Medulla oblongata (tissue), 1 donor: ENCODE data around the gene SGPL1.

ENCODE experiments used
- DNase-seq: peaks from one replicate; pipeline ENCODE4 v3.0.0-alpha.2; 2015; ENCODE audit errors: extremely low spot score

Gene SGPL1

DNA sequence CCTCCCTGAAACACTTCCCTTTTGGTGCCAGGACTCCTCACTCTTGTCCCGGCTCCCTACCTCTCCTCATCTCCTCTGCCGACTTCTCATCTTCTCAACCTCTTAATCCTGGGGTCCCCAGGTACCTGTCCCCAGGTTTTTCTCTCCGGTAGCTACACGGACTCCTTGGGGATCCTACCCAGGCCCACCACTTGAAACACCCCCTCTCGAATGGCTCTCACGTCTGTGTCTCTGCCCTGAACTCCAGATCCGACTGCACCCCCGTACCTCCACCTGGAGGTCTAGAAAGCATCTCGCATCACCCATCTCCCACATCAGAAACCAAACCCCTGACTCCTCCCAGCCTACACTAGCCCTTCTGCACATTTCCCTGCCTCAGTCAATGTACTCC lies 35.4 kb upstream of the SGPL1 start:
- no peak for DNase-seq

DNA sequence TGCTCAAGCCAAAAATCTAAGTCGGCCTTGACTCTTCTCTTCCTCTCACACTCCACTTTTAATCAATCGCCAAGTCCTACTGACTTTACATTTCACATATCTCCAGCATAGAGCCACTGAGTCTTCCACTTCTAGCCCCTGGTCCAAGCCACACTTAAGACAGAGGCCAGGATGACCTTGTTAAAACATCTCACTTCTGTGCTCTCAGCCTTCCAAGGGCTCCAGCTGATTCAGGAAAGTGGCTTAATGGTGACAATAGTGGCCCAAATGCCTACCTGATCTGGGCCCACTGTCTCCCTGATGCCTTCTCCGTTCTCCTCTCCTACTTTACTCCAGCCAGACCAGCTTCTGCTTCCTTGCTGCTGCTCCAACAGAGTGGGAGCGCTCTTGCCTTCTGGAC lies 35.0 kb upstream of the SGPL1 start:
- no peak for DNase-seq

DNA sequence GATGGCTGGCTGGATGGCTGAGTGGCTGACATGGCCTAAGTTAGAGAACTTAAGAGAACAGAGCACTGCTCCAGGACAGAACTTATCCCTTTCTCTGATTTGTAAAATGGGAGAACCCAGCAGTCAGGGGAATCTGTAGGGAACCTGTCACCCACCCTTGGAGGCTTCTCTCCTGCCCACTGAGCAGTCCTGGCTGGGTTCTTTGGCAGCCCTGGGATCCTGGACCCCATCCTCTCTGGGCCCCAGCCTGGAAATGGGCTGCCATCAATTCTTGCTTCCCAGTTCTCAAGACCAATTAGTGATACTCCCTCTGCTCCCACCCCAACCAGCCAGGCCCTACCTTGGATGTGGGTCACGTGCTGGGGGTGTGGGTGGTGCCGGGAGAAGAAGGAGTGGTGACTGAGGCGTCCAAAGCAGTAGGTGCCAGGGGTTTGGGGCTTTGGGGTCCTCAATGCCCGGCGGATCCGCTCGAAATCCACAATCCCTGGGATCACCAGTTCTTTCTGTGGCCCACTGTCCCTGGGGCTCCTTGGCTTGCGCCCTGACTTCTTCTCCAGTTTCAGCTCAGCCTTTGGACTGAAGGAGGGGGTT lies 34.2 kb upstream of the SGPL1 start:
- no peak for DNase-seq

DNA sequence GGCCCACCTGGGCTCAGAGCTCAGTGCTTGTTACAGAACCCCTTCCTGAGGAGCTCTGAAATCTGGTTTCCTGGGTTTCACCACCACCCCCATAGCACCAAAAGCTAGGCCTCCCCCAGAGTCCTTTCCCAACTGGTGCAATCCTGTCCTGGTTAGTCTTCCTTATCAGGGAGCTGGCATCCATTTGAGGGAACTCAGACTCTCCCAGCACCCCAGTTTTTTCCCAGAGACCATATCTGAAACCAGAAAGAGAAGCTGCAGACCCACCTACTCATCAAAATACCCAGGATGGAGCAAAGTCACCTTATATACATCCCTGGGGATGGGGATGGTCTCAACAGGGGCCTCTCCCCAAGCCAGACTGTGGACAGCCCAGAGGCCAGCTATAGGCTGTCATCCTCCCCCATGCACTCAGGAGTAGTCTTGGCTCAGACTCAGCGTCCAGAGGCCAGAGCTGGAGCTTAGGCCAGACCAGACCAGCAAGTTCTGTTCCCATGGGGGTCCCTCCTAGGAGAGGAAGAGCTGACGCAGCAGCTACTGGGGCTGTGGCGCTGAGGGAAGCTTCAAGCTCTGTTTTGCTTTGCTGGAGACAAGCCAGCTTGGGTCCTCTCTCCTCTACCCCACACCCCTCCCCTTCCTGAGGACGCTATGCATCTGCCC lies 33.5 kb upstream of the SGPL1 start:
- no peak for DNase-seq

DNA sequence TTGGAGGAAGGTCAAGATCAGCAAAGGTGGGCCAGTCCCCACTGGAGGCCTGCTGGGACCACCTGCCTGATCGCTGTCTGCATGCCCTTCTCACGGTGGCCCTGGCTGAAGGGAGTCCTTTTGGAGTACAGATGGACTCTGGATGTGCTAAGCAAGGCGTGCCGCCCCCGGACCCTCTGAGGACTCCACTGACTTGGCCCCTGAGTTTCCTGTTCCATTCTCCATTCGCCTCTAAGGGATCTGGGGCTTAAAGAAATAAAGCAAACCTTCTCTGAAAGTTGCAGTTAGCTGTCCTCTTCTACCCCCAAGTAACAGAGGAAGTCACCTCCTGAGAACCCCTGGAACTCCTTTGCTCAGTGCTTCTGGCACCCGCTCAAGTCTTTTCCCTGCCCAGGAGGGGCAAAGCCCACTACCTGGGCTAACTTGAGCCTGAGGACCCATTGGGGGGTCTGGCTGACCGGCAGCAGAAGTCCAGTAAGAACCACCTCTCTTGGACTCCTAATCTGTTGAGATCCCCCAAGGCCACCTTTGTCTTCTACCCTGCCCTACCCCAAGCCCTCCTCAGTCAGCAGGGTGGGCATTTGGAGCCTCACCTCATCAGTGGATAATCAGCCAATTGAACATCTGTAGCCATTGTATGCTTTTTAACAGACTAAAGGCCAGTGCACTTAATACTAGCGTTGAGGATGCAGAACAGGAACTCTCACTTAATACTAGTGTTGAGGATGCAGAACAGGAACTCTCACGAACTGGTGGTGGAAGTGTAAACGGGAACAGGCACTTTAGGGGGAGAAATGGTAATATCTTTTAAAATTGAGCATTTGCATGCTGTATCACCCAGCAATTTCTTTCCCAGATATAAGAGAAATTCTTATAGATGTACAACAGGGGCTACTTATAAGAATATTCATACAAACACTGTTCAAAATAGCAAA lies 32.7 kb upstream of the SGPL1 start:
- no peak for DNase-seq

DNA sequence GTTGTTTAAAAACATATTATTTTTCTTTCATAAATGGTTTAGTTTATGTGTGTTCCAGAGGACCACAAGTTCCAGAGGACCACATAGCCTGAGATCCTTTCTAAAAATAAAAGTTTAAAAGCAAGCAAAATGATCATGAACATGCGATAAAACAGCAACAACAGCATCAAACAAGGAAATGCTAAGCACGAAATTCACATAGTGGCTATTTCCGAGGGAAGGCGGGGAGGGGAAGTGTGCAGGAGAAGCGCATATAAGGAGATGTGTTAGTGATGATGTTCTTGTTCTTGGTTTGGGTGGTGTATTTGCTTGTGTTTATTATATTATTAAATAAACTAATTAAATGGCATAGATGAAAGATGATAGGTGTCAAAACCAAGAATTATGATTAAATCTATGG lies 31.7 kb upstream of the SGPL1 start:
- DNase-seq = no peak

DNA sequence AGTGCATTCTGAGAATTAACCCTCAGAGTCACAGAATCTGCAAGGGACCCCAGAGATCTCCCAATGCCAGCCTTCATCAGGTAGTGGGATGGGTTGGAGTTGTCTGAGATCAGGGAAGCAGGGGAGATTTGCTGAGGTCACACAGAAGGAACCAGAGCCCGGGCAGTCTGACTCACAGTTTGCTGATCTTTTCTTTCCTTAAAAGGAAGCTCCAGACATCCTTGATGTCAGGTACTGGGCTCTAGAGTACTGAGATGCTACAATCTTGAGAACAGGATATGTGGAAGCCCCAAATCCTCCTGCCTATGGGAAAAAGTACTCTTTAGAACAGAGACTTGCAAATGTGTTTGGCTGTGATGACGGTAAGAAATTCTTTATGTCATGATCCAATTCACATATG lies 31.3 kb upstream of the SGPL1 start:
- DNase-seq = no peak

DNA sequence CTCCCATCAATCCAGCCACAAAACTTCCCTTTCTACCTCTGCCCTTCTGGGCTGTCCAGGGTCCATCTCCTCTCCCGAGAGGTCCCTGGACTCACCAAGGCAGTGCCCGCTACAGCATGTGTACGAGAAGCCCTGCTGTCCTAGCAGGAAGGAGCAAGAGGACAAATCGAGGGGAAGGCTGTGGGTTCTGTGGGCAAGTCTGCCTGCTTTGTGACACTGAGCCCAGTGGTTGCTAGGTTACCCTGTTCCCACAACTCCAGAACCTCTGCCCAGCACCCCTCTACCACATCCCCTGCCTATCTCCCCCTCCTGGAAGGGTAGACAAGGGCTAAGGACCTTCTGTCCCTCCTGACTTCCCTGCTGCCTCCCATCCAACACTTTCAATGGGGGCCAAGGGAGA lies 30.6 kb upstream of the SGPL1 start, which contains the start of gene TBATA:
TBATA (minus strand) TSS at position 188 of the 400 bp plus-strand sequence. CDS start 1,998 bp downstream, outside the sequence.
- DNase-seq = no peak

DNA sequence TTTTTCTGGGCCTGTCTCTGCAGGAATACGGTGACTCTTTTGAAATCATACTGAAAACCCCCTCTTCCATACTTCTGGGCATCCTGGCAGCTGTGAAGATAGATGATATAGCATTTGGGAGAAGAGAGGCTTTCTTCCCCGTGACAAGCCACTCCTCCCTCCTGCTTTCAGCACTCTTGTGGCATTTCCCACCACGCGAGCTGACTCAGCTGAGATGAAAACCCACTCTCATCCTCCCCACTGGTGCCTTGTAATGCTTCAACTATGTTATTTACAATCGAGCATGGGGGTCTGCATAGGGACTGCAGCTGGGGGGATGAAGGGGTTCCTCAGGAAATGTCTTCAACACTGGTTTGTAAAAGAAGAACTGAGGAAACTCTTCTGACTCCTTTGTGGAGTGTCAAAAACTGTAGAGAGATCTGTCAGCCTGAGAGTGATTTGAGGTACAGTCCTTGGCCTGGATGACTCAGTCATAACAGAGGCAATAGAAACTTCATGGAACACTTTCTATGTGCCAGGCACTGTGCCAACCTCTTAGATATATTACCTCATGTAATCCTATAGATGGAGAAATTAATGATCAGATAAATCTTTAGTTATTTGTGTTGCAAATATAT lies 28.8 kb upstream of the SGPL1 start:
- DNase-seq = no peak

DNA sequence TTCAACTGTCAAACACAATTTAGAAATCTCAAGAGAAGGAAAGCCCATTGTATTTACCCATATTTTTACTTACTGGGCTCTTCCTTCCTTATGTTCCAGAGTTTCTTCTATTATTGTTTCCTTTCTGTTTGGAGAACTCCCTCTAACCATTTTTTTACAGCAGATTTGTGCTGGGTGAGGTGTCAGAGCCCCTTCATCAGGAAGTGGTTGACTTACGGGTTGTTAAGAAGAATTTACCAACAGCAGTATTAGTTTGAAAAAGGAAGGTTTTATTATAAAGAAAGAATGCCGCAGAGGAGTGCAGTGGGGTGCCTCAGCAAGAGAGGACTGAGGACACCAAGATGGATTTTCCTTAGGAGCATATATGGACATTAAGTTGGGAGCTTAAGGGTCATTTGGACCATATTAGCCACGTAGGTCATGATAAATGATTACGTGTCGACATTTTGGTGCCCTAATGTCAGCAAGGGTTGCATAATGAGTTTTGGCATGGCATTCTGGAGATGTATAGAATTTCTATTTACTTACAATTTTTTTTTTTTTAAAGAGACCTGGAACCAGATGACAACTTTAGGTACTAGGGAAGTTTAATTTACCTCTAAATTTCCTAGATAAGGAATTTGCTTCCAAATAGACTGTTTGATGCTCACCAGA lies 24.2 kb upstream of the SGPL1 start:
- no peak for DNase-seq

DNA sequence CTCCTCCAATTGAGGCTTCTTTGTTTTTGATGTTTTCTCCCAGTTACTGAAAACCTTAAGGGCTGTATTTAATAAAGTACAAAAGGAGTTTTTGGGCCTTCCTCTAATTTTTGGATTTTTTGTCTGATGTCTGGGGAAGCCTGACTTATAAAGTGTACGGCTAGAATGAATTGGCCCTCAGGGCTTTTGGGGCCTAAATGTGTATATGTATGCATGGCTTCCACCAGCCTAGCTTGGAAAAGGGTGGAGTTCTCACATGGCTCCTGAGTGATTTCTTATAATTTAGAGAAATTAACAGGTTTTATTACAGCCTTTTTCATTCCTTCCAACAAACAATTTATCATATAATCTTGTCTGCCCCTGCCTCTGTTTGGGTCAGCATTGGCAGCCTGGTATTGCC lies 20.1 kb upstream of the SGPL1 start:
- DNase-seq = no peak

DNA sequence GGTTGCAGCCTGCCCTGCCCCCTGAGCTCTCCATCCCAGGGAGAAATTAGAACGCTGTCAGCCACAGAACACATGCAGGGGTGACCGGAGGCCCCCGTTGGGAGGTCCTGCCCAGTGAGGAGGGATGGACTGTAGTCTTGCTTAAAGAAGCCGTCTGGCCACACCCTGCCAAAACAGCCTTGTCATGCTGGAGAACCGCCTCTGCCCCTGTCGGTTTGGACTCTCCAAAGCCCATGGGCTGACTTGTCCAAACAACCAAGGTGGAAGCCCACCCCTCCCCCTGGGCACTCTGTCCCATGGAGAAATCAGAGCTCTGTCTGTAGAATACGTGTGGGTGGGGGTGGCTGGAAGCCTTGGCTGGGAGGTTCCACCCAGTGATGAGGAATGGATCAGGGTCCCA lies 17.9 kb upstream of the SGPL1 start:
- no peak for DNase-seq

DNA sequence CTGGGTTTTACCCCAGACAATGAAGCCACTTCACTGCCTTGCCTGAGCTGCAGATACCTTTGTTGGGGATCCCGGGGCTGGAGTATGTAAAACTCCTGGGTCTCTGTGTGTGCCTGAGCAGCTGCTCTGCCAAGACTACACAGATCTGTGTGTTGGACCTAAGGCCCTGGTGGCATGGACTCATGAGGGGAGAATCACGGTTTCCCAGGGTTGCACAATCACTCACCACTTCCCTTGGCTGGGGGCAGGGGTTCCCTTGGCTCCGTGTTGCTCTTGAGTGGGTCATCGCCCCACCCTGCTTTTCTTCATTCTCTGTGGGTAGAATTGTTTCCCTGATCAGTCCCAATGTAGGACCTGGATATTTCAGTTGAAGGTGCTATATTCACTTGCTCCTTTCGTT lies 16.6 kb upstream of the SGPL1 start:
- no peak for DNase-seq

DNA sequence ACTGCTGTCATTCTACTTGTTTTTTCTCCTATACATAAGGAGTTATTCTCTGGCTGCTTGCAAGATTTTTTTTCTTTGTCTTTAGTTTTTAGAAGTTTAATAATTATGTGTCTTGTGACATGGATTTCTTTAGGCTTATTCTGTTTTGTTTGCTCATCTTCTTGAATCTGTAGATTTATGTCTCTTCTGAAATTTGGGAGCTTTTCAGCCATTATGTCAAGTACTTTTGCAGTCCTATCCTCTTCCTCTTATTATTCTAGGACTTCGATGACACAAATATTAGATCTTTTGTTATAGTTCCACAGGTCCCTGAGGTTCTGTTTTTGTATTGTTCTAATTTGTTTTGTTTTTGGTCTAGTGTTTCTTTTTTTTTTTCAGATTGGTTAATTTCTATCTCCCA lies 13.9 kb upstream of the SGPL1 start:
- DNase-seq = no peak

DNA sequence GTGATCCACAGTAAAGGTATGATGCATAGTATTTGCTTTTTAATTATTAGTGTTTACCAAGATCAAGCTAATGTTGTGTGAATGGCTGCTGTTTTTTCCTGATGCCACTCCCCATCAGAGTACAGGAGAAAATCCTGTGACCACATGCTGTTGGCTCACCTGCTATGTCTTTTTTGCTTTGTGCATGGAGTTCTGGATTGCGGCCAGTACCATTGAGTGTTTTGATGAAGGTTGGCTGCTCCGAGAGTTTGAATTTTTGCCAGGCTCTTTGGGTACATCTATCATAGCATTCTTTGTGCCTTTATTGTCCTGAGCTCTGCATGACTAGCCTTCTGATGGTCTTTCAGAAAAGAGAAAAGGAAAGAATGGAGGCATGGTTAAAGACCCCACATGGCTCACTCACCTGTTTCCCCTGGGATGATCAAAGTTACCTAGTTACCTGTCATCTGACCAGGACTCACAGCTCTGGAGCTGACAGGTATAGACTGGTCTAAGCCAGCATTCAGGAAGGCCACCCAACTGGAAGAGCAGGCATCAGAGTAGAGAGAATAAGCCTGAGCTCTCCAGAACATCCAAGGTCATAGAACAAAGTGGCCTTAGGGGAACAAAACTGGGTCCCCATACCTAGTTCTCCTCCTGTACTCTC lies 11.8 kb upstream of the SGPL1 start:
- DNase-seq = no peak

DNA sequence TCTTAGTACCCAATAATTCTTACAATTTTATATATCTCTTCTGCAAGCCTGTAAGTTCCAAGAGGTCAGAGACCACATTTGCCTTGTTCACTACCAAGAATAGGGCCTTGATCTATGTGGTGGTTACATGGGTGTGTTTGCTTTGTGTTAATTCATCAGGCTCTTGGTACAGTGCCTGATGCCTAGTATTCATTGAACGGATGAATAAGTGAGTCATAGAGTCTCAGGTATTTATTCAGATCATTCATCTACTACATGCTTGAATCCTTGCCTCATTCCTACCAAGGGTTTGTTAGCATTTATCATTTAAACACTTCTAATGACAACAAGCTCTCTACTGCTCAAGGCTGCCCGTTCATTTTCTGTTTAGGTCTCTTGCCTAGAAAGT lies 11.3 kb upstream of the SGPL1 start:
- DNase-seq = no peak

DNA sequence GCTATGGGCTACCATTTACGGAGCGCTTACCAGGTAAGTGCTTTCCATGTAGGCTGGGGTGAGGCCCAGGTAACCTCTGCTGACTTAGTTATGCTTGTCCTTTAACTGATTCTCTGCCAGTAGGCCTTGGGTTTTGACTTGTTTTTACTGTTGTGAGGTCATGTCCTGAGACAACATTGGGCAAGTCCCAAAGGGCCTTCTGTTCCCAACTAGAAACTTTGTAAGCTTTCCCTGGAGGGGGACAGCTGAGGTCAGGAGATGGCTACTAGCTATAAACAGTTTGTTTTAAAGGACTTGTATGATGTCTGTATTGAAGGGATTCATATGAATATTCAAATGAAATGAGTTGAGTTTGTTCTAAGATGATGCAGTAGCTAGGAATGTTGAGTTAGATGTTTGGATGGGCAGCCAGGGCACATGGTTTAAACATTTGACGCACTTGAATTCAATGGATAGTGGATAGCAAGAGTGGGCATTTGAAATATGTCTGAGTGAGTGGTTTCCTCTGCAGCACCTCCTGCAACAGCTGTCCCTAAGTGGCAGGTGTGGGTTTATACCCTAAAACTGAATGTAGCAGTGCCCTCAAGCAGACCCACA lies 10.0 kb upstream of the SGPL1 start:
- no peak for DNase-seq

DNA sequence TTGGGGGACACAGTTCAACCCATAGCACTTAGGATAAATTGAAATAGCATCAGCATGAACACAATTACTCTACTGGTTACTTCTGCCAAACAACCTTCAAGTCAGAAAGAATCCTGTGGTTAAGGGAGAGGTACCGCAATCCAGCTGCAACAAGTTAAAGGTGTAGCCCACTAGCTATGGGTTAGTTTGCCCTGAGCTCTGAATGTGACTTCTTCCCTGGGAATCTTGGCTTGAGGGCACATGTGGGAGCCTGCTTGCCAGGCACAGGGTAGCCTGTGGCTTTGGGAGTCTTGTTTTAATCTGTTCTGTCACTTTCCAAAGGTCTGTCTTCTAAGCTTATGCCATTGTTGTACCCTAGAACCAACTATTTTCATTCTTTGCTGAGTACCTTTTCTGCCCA lies 8.9 kb upstream of the SGPL1 start:
- DNase-seq = no peak

DNA sequence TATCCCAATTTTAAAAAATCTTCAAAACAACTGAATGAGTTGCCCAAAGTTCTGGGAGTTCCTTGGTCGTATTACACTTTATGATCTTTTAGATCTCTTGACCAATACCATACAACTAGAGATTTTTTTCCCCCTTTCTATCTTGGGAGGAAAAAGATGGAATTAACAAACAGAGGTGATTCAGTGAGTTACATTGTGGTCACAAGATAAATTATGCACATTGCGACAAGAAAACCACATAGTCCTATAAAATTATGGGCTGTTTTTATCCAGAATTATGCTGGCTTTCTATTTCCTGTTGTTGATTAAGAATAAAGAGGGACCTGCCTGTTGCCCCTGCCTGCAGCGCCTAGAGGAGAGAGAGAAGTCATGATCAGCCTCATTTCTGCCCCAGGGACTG lies 8.2 kb upstream of the SGPL1 start:
- no peak for DNase-seq

DNA sequence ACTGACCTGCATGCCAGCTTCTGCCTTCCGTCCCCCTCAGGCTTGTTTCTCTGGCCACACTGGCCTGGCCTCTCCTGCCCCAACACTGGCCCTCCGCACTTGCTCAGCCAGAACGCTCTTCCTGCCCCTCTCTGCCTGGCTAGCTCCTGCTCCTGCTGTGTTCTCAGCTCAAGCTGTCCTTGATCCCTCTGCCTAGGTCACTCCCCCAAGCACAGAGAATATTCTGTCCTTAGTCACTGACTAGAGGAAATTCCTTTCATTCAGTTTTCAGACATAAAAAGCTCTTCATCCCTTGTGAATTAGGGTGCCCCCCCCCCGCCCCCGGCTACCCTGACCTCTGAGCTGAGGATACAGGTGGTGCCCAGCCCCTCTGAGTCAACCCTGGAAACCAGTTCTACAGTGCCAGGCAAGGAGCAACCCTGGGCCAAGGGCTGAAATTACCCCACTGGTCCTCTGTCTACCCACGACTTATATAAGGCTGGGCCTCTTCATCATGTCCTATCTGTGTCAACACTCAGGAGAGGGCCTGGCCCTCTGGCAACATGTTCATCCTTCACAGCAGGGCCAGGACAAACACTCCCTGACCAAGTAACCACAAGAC lies 6.6 kb upstream of the SGPL1 start:
- DNase-seq = no peak

DNA sequence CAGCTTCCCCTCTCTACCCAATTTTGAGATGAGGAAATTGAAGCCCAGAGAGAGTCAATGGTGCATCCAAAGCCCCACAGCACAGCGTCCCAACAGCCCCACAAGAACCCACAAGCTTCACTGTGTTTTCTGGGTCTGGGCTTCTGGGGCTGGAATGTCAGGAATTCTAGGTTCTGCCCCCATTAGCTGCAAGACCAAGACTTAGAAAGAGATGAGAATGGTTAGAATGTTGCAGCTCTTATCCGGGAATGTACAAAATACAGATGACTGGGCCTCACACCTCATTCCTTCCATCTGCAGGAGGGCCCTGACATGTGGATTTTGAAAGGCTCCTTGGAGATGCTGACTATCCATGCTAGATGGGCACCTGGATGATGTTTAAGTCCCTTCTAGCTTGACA lies 6.0 kb upstream of the SGPL1 start:
- DNase-seq = no peak
